T-cell (primary cell): ENCODE results near the gene FBXW12. TPM values are rescaled to one million over a fixed set of nuclear protein-coding genes. Genes with fewer than 3 reads are reported as not detected.

Experiments
- ATAC-seq, 4 experiments: fragments of 200-7000 bp in 3 of 4; fragments of 150-1000 bp in 1 of 4; cut with Tn5 transposase; replicated peaks in 1 of 4; 1 replicate in 3 of 4; 2 replicates in 1 of 4; pipeline ENCODE4 v1.10.0; 2021; ENCODE audit warnings: moderate library complexity in 3 of 4, mild to moderate bottlenecking in 2 of 4, moderate number of reproducible peaks in 1 of 4
- CTCF ChIA-PET, 2 donors: fragments of 300-600 bp; sonication (Branson Sonifier 250); formaldehyde crosslinking; loops; one replicate each; lab custom pipeline; 2022; ENCODE audit warnings: antibody characterized with exemption in 2 of 2; lab: Charles Lee
- POLR2A ChIA-PET, 2 donors: fragments of 300-600 bp; sonication (Branson Sonifier 250); formaldehyde crosslinking; loops; one replicate each; lab custom pipeline; 2022; ENCODE audit warnings: antibody characterized with exemption in 2 of 2; lab: Charles Lee
- DNase-seq, 35 experiments: peaks; one replicate each; pipeline versions ENCODE4 v3.0.0 to v3.0.0-alpha.2; 2013 to 2023
- H3K27ac ChIP-seq: one replicate; pipeline ENCODE4 v1.5.1; 2013; ENCODE audit warnings: low read length
- H3K27me3 ChIP-seq, 2 experiments: replicated peaks in 1 of 2; 1 replicate in 1 of 2; 2 replicates in 1 of 2; pipeline versions ENCODE4 v1.6.1 to v1.7.0; 2013; ENCODE audit warnings: low read length in 1 of 2, mixed read lengths in 1 of 2; ENCODE audit not compliant: control insufficient read depth in 2 of 2, insufficient read depth in 2 of 2; ENCODE audit errors: extremely low read depth in 1 of 2
- H3K36me3 ChIP-seq, 2 donors: 1 replicate in 1 of 2; 2 replicates in 1 of 2; pipeline versions ENCODE4 v1.6.1 to v1.7.0; 2013; ENCODE audit warnings: low read length in 1 of 2; ENCODE audit not compliant: control insufficient read depth in 2 of 2, insufficient read depth in 1 of 2; ENCODE audit errors: extremely low read depth in 1 of 2
- H3K4me1 ChIP-seq, 2 experiments: 1 replicate in 1 of 2; 2 replicates in 1 of 2; pipeline versions ENCODE4 v1.6.1 to v1.7.0; 2013; ENCODE audit warnings: low read length in 2 of 2, mixed read lengths in 1 of 2; ENCODE audit not compliant: insufficient read depth in 2 of 2, control insufficient read depth in 1 of 2; ENCODE audit errors: extremely low read depth in 1 of 2
- H3K4me3 ChIP-seq, 2 donors: 1 replicate in 1 of 2; 2 replicates in 1 of 2; pipeline versions ENCODE4 v1.5.1 to v1.7.0; 2013; ENCODE audit warnings: mild to moderate bottlenecking in 2 of 2, low read length in 1 of 2, moderate library complexity in 1 of 2; ENCODE audit not compliant: control insufficient read depth in 1 of 2; ENCODE audit errors: extremely low read depth in 1 of 2
- H3K9me3 ChIP-seq: 2 replicates; pipeline ENCODE4 v1.7.0; 2013
- H3K27ac Mint-ChIP-seq, 2 donors: one replicate each; pipeline ENCODE4 v1.8.0; 2020 to 2021; ENCODE audit warnings: mild to moderate bottlenecking in 2 of 2, mixed read lengths in 2 of 2
- H3K27me3 Mint-ChIP-seq, 2 donors: one replicate each; pipeline ENCODE4 v1.8.0; 2021 to 2022; ENCODE audit warnings: mixed read lengths in 2 of 2
- H3K36me3 Mint-ChIP-seq: one replicate; pipeline ENCODE4 v1.8.0; 2021; ENCODE audit warnings: mixed read lengths
- H3K4me1 Mint-ChIP-seq, 3 donors: one replicate each; pipeline ENCODE4 v1.8.0; 2020 to 2022; ENCODE audit warnings: mixed read lengths in 3 of 3, mild to moderate bottlenecking in 1 of 3
- H3K4me3 Mint-ChIP-seq, 3 donors: one replicate each; pipeline ENCODE4 v1.8.0; 2020 to 2022; ENCODE audit warnings: mild to moderate bottlenecking in 3 of 3, mixed read lengths in 3 of 3, moderate library complexity in 3 of 3
- H3K9me3 Mint-ChIP-seq, 3 donors: one replicate each; pipeline ENCODE4 v1.8.0; 2020 to 2022; ENCODE audit warnings: mixed read lengths in 3 of 3
- WGBS: methylation state at CpG from one replicate; pipeline ENCODE4 v1.1.5; 2013; ENCODE audit warnings: missing lambda C conversion rate; ENCODE audit not compliant: insufficient coverage; 5-methylcytosine and 5-hydroxymethylcytosine counted together
- total RNA-seq, 35 experiments: library from RNA in 6 of 35; stranded (reverse) in 6 of 35; fragments of 120-200 nt in 1 of 35; gene quantifications; one replicate each; pipeline versions ENCODE4 v1.2.1 to v1.2.4 and lab custom pipeline; 2013 to 2026

Gene FBXW12
- total RNA-seq, 5 donors from 2014 or later (not counting 1 experiment from before 2014, with no cell fraction given), result not detected

GRCh38 chr3:48413086-48413485, 41.1 kb downstream of the FBXW12 start:
- no peaks in the 10 kb centered on the region for H3K4me1 ChIP-seq
- no peak for ATAC-seq
- no peaks in the 10 kb centered on the region for H3K36me3 ChIP-seq
- H3K9me3 Mint-ChIP-seq, result no peaks in the 10 kb centered on the region
- ChIA-PET POLR2A (no interaction called here), CTCF (interaction anchor here in 1 of 2 donors (1.1 kb wide), 1 partner anchor 53 kb away, joined by 3 read pairs; a partner anchor contains a TSS)
- no peak overlapping the region for H3K27ac ChIP-seq
- H3K27ac Mint-ChIP-seq, result no peak overlapping the region
- H3K36me3 Mint-ChIP-seq, result no peaks in the 10 kb centered on the region
- no peak overlapping the region for H3K4me3 ChIP-seq
- no peak for DNase-seq
- H3K9me3 ChIP-seq, result no peaks in the 10 kb centered on the region
- no peaks in the 10 kb centered on the region for H3K4me1 Mint-ChIP-seq
- no peaks in the 10 kb centered on the region for H3K27me3 Mint-ChIP-seq
- H3K4me3 Mint-ChIP-seq, result no peak overlapping the region
- no peaks in the 10 kb centered on the region for H3K27me3 ChIP-seq
- 73% methylated on average over 8 of the region's 8 CpGs for WGBS

GRCh38 chr3:48413611-48414010, 41.6 kb downstream of the FBXW12 start:
- H3K27ac ChIP-seq, result no peak overlapping the region
- H3K4me3 ChIP-seq, result no peak overlapping the region
- no peaks in the 10 kb centered on the region for H3K36me3 ChIP-seq
- ATAC-seq, result no peak
- peaks cover 0 to 3% of the 10 kb centered on the region in 2 experiments for H3K27me3 ChIP-seq
- Mint-ChIP-seq H3K4me1 (no peaks in the 10 kb centered on the region), H3K36me3 (no peaks in the 10 kb centered on the region), H3K4me3 (no peak overlapping the region), H3K27ac (no peak overlapping the region), H3K9me3 (no peaks in the 10 kb centered on the region), H3K27me3 (no peaks in the 10 kb centered on the region)
- POLR2A ChIA-PET, result no interaction called here
- H3K4me1 ChIP-seq, result no peaks in the 10 kb centered on the region
- H3K9me3 ChIP-seq, result no peaks in the 10 kb centered on the region
- CTCF ChIA-PET, result interaction anchor here in 1 of 2 donors (1.1 kb wide), 1 partner anchor 52 kb away, joined by 3 read pairs; a partner anchor contains a TSS
- WGBS, result 85% methylated on average over 12 of the region's 14 CpGs
- DNase-seq, result no peak

- Mint-ChIP-seq H3K27ac (no peak overlapping the region), H3K4me1 (no peaks in the 10 kb centered on the region), H3K36me3 (no peaks in the 10 kb centered on the region), H3K9me3 (no peaks in the 10 kb centered on the region), H3K4me3 (no peak overlapping the region), H3K27me3 (no peaks in the 10 kb centered on the region)
- no peaks in the 10 kb centered on the region for H3K9me3 ChIP-seq
- peaks cover 0 to 4% of the 10 kb centered on the region in 2 experiments for H3K27me3 ChIP-seq
- CTCF ChIA-PET, result interaction anchor here in 1 of 2 donors (1.0 kb wide), 1 partner anchor 135 kb away, joined by 9 read pairs; no protein-coding TSS in a partner anchor
- H3K27ac ChIP-seq, result no peak overlapping the region
- no peak overlapping the region for H3K4me3 ChIP-seq
- no peaks in the 10 kb centered on the region for H3K4me1 ChIP-seq
- POLR2A ChIA-PET, result no interaction called here
- no peak for ATAC-seq
- WGBS, result 85% methylated on average over 22 of the region's 25 CpGs
- no peak for DNase-seq
- no peaks in the 10 kb centered on the region for H3K36me3 ChIP-seq
These were observed 42.6 kb downstream of the FBXW12 start for GRCh38 chr3:48414376-48415250.

GRCh38 chr3:48415251-48415953, 43.4 kb downstream of the FBXW12 start:
- Histone ChIP-seq H3K4me1 (no peaks in the 10 kb centered on the region), H3K27me3 (peaks cover 0 to 4% of the 10 kb centered on the region in 2 experiments), H3K36me3 (no peaks in the 10 kb centered on the region), H3K9me3 (no peaks in the 10 kb centered on the region), H3K27ac (no peak overlapping the region), H3K4me3 (no peak overlapping the region)
- Mint-ChIP-seq H3K27ac (no peak overlapping the region), H3K4me1 (no peaks in the 10 kb centered on the region), H3K4me3 (no peak overlapping the region), H3K9me3 (no peaks in the 10 kb centered on the region), H3K27me3 (no peaks in the 10 kb centered on the region), H3K36me3 (no peaks in the 10 kb centered on the region)
- 85% methylated on average over 22 of the region's 24 CpGs for WGBS
- no peak for ATAC-seq
- DNase-seq, result no peak
- POLR2A ChIA-PET, result no interaction called here
- CTCF ChIA-PET, result interaction anchor here in 1 of 2 donors (1.0 kb wide), 1 partner anchor 134 kb away, joined by 9 read pairs; no protein-coding TSS in a partner anchor

- no peak for ATAC-seq
- CTCF ChIA-PET, result no interaction called here
- H3K4me1 Mint-ChIP-seq, result no peaks in the 10 kb centered on the region
- POLR2A ChIA-PET, result no interaction called here
- no peak for DNase-seq
- WGBS, result 90% methylated on average over 7 of the region's 14 CpGs
- H3K27me3 Mint-ChIP-seq, result no peaks in the 10 kb centered on the region
- Histone ChIP-seq H3K27ac (no peak overlapping the region), H3K27me3 (peaks cover 0 to 4% of the 10 kb centered on the region in 2 experiments), H3K4me3 (no peak overlapping the region), H3K4me1 (no peaks in the 10 kb centered on the region), H3K36me3 (no peaks in the 10 kb centered on the region), H3K9me3 (no peaks in the 10 kb centered on the region)
- no peaks in the 10 kb centered on the region for H3K9me3 Mint-ChIP-seq
- no peak overlapping the region for H3K27ac Mint-ChIP-seq
- no peak overlapping the region for H3K4me3 Mint-ChIP-seq
- no peaks in the 10 kb centered on the region for H3K36me3 Mint-ChIP-seq
These were observed 44.1 kb downstream of the FBXW12 start for GRCh38 chr3:48416091-48416505.

GRCh38 chr3:48416546-48416945, 44.5 kb downstream of the FBXW12 start:
- DNase-seq (no peak), ATAC-seq (no peak)
- POLR2A ChIA-PET, result no interaction called here
- Mint-ChIP-seq H3K36me3 (no peaks in the 10 kb centered on the region), H3K9me3 (no peaks in the 10 kb centered on the region), H3K4me3 (no peak overlapping the region), H3K27ac (no peak overlapping the region), H3K4me1 (no peaks in the 10 kb centered on the region), H3K27me3 (no peaks in the 10 kb centered on the region)
- CTCF ChIA-PET, result interaction anchor here in 1 of 2 donors (0.8 kb wide), 1 partner anchor 20 kb away, joined by 3 read pairs; no protein-coding TSS in a partner anchor
- 77% methylated on average over 4 of the region's 4 CpGs for WGBS
- Histone ChIP-seq H3K9me3 (no peaks in the 10 kb centered on the region), H3K4me3 (no peak overlapping the region), H3K27ac (no peak overlapping the region), H3K27me3 (peaks cover 0 to 4% of the 10 kb centered on the region in 2 experiments), H3K36me3 (no peaks in the 10 kb centered on the region), H3K4me1 (no peaks in the 10 kb centered on the region)
